GM18498 (cell line): ENCODE measurements around the gene CNKSR3.

Experiments used
- ATAC-seq: cut with Tn5 transposase; IDR thresholded peaks from one replicate; pipeline ENCODE4 v1.9.1; 2021; ENCODE audit warnings: mild to moderate bottlenecking, moderate library complexity; ENCODE audit not compliant: unreplicated experiment

Gene CNKSR3

GRCh38 chr6:154504102-154504501 lies 6.4 kb downstream of the CNKSR3 start:
- ATAC-seq = no peak

- no peak for ATAC-seq
These were observed 6.8 kb downstream of the CNKSR3 start for GRCh38 chr6:154503658-154504057.

- no peak for ATAC-seq
These were observed 7.9 kb downstream of the CNKSR3 start for GRCh38 chr6:154502553-154502952.

- ATAC-seq = no peak
These were observed 9.0 kb downstream of the CNKSR3 start for GRCh38 chr6:154501578-154501868.

GRCh38 chr6:154500769-154501577 lies 9.5 kb downstream of the CNKSR3 start:
- no peak for ATAC-seq

- ATAC-seq = no peak
These were observed 10.5 kb downstream of the CNKSR3 start for GRCh38 chr6:154499855-154500589.

- no peak for ATAC-seq
These were observed 12.0 kb downstream of the CNKSR3 start for GRCh38 chr6:154498340-154498934.

GRCh38 chr6:154496793-154497517 lies 13.5 kb downstream of the CNKSR3 start:
- no peak for ATAC-seq

- ATAC-seq = no peak
These were observed 14.3 kb downstream of the CNKSR3 start for GRCh38 chr6:154496186-154496585.

- no peak for ATAC-seq
These were observed 15.7 kb downstream of the CNKSR3 start for GRCh38 chr6:154494592-154495311.

GRCh38 chr6:154491567-154492470 lies 18.7 kb downstream of the CNKSR3 start:
- no peak for ATAC-seq

- ATAC-seq = no peak
These were observed 20.7 kb downstream of the CNKSR3 start for GRCh38 chr6:154489822-154490221.

- ATAC-seq = no peak
These were observed 21.6 kb downstream of the CNKSR3 start for GRCh38 chr6:154488802-154489437.

- ATAC-seq = no peak
These were observed 22.3 kb downstream of the CNKSR3 start for GRCh38 chr6:154488248-154488593.

- ATAC-seq = no peak
These were observed 22.9 kb downstream of the CNKSR3 start for GRCh38 chr6:154487367-154488247.

GRCh38 chr6:154485815-154486214 lies 24.7 kb downstream of the CNKSR3 start:
- no peak for ATAC-seq

- ATAC-seq = no peak
These were observed 25.5 kb downstream of the CNKSR3 start for GRCh38 chr6:154484942-154485341.

GRCh38 chr6:154482858-154483257 lies 27.6 kb downstream of the CNKSR3 start:
- ATAC-seq = no peak
